Stimulated activated CD8-positive, alpha-beta memory T cell treated with anti-CD3 and anti-CD28 coated beads, Interleukin-4, amount 100 ng/mL, for 1 hour (primary cell): ENCODE measurements around the gene SLC16A1.
"Not testable (repeated sequence)": the region's sequence is repeated elsewhere in the genome, so short reads cannot be mapped to it uniquely, and the experiment has no call there.

Source experiments
- DNase-seq, 2 donors: peaks; one replicate each; pipeline ENCODE4 v3.0.0-alpha.2; 2020; ENCODE audit warnings: low read depth in 2 of 2, low spot score in 1 of 2

Gene SLC16A1

GRCh38 chr1:112971006-112971405 lies 15.0 kb upstream of the SLC16A1 start:
- DNase-seq: no peak

DNA sequence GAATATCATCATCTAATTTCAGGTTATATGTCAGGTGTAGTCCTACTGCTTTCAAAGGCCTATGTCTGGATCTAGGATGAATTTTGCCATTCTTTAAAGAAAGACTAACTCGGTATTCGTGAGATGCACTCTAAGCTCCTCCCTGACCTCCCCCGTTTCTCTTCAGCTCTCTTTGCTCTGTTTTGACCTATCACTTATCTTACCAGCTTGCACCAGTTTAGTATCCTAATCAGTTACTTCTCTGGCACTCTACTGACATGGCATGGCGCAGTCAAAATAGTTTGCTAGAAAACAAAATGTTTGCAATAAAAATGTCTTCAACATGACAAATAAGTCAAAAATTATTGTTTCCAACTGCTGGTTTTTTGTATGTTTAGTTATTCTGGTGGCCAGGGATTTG lies 8.4 kb upstream of the SLC16A1 start:
- DNase-seq: no peak

- no peak for DNase-seq
Measured at GRCh38 chr1:112961072-112961471, 5.1 kb upstream of the SLC16A1 start.

GRCh38 chr1:112960384-112960783 lies 4.4 kb upstream of the SLC16A1 start:
- DNase-seq: no peak

DNA sequence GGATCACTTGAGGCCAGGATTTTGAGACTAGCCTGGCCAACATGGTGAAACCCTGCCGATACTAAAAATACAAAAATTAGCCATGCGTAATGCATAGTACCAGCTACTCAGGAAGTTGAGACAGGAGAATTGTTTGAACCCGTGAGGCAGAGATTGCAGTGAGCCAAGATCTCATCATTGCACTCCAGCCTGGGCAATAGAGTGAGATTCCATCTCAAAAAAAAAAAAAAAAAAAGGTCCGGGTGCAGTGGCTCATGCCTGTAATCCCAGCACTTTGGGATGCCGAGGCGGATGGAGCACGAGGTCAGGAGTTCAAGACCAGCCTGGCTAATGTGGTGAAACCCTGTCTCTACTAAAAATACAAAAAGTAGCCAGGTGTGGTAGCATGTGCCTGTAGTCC lies 2.2 kb upstream of the SLC16A1 start:
- not testable (repeated sequence) for DNase-seq

DNA sequence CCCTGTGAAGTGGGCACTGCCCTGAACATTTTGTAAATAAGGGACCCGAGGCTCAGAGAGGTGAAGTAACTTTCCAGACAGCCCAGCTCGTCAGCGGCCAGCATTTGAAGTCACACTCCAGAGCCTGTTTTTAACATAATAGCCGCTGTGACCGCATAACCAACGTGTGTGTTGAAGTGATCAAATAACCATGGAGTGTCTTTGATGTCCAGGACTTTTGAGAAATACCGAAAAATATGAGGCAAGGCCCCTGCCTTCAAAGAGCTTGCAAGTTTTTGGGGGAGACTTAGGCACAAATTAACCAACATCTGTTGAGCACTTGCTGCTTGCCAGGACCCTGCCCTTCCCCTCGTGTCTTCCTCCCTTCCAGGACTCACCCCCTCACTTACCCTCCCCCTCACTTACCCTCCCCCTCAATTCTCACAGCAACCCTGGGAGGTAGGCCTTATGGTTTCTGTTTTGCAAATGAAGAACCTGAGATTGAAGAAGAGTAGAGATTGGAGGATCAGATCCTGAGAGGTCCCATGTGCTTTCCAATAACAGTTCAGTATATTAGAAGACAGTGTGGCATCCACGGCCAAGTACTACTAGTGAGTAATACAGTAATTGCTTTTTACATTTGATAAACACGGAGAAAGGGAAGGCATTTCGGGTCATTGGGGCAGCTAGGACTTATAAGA lies 1.3 kb upstream of the SLC16A1 start:
- DNase-seq: no peak

- DNase-seq: no peak
Measured at GRCh38 chr1:112956544-112957132, 642 bp upstream of the SLC16A1 start.

GRCh38 chr1:112954945-112955772 lies 837 bp downstream of the SLC16A1 start:
- DNase-seq: peak in 1 of 2 donors; percentile 10

GRCh38 chr1:112954017-112954650 lies 1.9 kb downstream of the SLC16A1 start:
- DNase-seq: no peak

- DNase-seq: no peak
Measured at GRCh38 chr1:112950426-112950825, 5.6 kb downstream of the SLC16A1 start.

DNA sequence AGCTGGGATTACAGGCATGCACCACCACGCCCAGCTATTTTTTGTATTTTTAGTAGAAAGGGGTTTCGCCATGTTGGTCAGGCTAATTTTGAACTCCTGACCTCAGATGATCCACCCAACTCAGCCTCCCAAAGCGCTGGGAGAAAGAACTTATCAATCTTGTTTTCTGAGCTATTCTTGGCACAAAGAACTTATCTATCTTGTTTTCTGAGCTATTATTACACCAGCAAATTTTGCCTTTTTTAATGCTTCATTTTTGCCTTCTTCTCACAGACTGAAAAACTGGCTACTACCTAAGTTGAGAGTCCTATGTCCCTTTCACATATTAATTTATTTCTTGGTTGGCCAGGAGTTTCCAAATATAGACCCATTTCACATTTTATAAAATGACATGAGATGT lies 9.3 kb downstream of the SLC16A1 start:
- DNase-seq: no peak

DNA sequence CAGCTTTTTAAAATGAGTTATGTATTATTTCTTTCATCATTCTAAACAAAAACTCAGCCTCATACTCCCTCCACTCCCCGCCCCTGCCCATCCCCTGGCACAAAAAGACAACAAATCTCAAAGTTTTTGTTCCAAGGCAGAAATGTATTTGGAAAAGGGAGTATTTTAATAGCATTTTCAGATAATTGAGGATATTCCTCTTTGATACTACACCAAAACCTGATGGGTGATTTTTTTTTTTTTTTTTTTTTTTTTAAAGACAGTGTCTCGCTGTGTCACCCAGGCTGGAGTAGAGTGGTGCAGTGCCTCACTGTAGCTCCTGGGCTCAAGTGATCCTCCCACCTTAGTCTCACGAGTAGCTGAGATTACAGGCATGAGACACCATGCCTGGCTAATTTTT lies 16.2 kb downstream of the SLC16A1 start:
- DNase-seq: no peak

DNA sequence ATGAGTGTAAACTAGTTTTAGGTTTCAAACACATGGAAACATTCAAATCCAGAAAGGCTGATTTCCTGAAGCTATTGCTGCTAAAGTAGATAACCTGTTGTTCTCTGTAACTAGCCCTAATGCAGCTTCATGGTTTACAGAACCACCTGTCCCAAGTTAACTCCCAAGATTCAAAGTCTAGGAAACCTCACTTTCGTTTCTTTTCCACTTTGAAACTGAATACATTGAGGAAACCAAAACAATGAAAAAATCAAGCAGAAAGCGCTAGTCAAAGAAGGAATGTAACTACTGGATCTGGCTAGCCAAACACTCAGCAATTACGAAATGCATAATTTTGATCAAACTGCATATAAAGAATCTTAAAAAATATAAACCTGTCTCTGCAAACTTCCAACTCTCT lies 17.8 kb downstream of the SLC16A1 start:
- DNase-seq: no peak

- DNase-seq: no peak
Measured at GRCh38 chr1:112937495-112937894, 18.5 kb downstream of the SLC16A1 start.

GRCh38 chr1:112937070-112937469 lies 18.9 kb downstream of the SLC16A1 start:
- no peak for DNase-seq

GRCh38 chr1:112935461-112936111 lies 20.4 kb downstream of the SLC16A1 start:
- DNase-seq: no peak

DNA sequence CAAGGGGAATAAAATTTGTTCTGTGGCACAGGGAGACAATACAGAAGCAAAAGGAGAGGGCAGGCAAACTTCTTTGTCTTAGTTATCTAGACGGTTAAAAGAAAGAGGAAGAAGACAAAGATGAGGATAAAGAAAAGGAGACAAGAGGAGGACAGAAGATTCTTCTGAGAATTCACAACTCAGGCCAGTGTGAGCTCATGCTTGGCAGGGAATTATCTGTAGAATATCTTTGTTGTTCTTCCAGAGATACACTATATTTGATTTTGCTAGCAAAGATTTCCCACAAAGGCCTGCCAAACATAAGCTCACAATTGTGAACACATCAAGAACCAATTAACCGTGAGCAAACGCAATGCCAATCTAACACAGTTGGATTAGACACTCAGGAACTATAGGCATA lies 21.4 kb downstream of the SLC16A1 start:
- DNase-seq: no peak

DNA sequence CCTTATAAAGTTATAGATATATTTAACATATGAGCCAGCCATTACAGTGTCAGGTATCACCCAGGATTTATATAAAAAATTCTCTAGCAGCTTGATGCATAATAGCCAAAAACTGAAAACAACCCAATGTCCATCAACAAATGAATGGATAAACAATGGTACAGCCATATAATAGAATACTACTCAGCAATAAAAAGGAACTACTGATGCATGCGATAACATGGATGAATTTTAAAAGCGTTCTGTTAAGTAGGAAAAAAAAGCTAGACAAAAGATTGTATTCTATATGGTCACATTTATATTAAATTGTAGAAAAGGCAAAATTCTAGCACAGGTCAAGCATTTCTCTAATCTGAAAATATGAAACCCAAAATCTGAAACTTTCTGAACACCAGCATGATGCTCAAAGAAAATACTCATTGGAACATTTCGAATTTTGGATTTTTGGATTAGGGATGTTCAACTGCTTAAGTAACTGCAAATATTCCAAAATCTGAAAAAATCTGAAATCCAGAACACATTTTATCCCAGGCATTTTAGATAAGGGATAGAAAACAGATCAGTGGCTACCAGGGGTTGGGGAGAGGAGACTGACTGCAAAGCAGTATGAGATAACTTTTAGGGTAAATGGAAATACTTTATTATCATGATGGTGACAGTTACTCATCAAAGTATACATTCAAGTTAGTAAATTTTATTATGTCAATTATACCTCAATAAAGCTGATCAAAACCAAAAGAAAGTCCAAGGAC lies 22.0 kb downstream of the SLC16A1 start:
- DNase-seq: no peak

GRCh38 chr1:112929979-112930378 lies 26.0 kb downstream of the SLC16A1 start:
- no peak for DNase-seq

GRCh38 chr1:112927462-112927990 lies 28.5 kb downstream of the SLC16A1 start:
- no peak for DNase-seq
